MCF 10A (cell line): ENCODE results near the gene VPS26C. TPM values are rescaled to one million over a fixed set of nuclear protein-coding genes. Genes with fewer than 3 reads are reported as not detected.

Experiments used
- BruUV-seq: library from RNA; stranded (reverse); fragments of 400-500 nt; replicated peaks from 2 replicates; lab custom pipeline; 2021; lab: Mats Ljungman, UMichigan
- CTCF ChIA-PET: fragments of 300-600 bp; sonication (Branson Sonifier 250); formaldehyde crosslinking; extraction: SDS; loops from one replicate; lab custom pipeline; 2021; ENCODE audit warnings: antibody characterized with exemption, inconsistent platforms; lab: Yijun Ruan, JAX
- POLR2A ChIA-PET: fragments of 300-600, 350-650 bp; sonication (Branson Sonifier 250); formaldehyde crosslinking; extraction: SDS; loops from one replicate; lab custom pipeline; 2020; ENCODE audit warnings: antibody characterized with exemption, inconsistent platforms; lab: Yijun Ruan, JAX
- DNase-seq: peaks from one replicate; pipeline ENCODE4 v3.0.0-alpha.2; 2018; ENCODE audit not compliant: unreplicated experiment
- H3K27ac Mint-ChIP-seq: one replicate; pipeline ENCODE4 v1.8.0; 2022; ENCODE audit warnings: mild to moderate bottlenecking, low read depth, mixed read lengths; ENCODE audit not compliant: unreplicated experiment
- H3K27me3 Mint-ChIP-seq: one replicate; pipeline ENCODE4 v1.8.0; 2022; ENCODE audit warnings: mixed read lengths; ENCODE audit not compliant: insufficient read depth, unreplicated experiment
- H3K36me3 Mint-ChIP-seq: one replicate; pipeline ENCODE4 v1.8.0; 2022; ENCODE audit warnings: mild to moderate bottlenecking, moderate library complexity, mixed read lengths; ENCODE audit not compliant: insufficient read depth, unreplicated experiment
- H3K4me1 Mint-ChIP-seq: one replicate; pipeline ENCODE4 v1.8.0; 2022; ENCODE audit warnings: mixed read lengths; ENCODE audit not compliant: insufficient read depth, unreplicated experiment
- H3K4me3 Mint-ChIP-seq: one replicate; pipeline ENCODE4 v1.8.0; 2022; ENCODE audit warnings: mild to moderate bottlenecking, moderate library complexity, mixed read lengths; ENCODE audit not compliant: unreplicated experiment
- H3K9me3 Mint-ChIP-seq: one replicate; pipeline ENCODE4 v1.8.0; 2022; ENCODE audit warnings: mixed read lengths; ENCODE audit not compliant: unreplicated experiment
- CTCF ChIP-seq: fragments of 200-600 bp; IDR thresholded peaks from one replicate; pipeline ENCODE4 v1.8.0; 2022; ENCODE audit warnings: antibody characterized with exemption, mild to moderate bottlenecking; ENCODE audit not compliant: unreplicated experiment
- intact Hi-C: fragments of 100-400 bp; cut with micrococcal nuclease; formaldehyde crosslinking; loops from 2 replicates; pipeline ENCODE4 v1.14.1; 2022
- total RNA-seq: library from RNA; stranded (reverse); gene quantifications from 2 replicates; pipeline ENCODE4 v1.2.3, GENCODE V29; 2022

Gene VPS26C
- total RNA-seq, 1 experiment from 2014 or later = 38.5 TPM

- BruUV-seq = no TSS peak
- intact Hi-C loops = no loop called here
- ChIA-PET POLR2A (no interaction called here), CTCF (interaction anchor here (0.6 kb wide), 1 partner anchor 269 kb away, joined by 3 read pairs; no protein-coding TSS in a partner anchor)
- H3K36me3 Mint-ChIP-seq = peaks cover 72% of the 10 kb centered on the region
- no peaks in the 10 kb centered on the region for H3K9me3 Mint-ChIP-seq
- no peak for TF ChIP-seq CTCF
- H3K27ac Mint-ChIP-seq = no peak overlapping the region
- H3K4me1 Mint-ChIP-seq = peaks cover 5% of the 10 kb centered on the region
- H3K27me3 Mint-ChIP-seq = no peaks in the 10 kb centered on the region
- no peak for DNase-seq
- H3K4me3 Mint-ChIP-seq = no peak overlapping the region
Measured at GRCh38 chr21:37195059-37195458, 72.1 kb downstream of the VPS26C start.

DNA sequence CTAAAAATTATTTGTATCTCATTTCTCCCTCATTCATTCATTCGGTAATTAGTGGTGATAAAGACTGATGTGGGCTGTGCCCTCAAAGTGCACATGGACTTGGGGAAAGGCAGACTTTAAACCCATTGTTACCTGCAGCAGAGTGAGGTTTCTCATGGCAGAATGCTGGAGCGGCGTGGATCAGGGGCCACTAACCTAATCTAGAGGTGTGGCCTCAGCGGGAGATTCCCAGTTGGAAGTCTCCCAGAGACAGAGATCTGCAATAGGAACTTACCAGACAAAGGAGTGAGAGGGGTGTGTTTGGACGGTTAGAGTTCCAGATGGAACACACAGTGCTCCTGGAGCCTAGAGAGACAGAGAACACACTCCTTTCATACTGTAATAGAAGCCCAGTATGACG lies 73.5 kb downstream of the VPS26C start:
- ChIA-PET POLR2A (interaction anchor here (0.7 kb wide), 2 partner anchors 9 to 97 kb away, joined by 3 read pairs; no protein-coding TSS in a partner anchor), CTCF (interaction anchor here (0.6 kb wide), 1 partner anchor 27 kb away, joined by 6 read pairs; no protein-coding TSS in a partner anchor)
- H3K27ac Mint-ChIP-seq = no peak overlapping the region
- intact Hi-C loops = no loop called here
- H3K36me3 Mint-ChIP-seq = peaks cover 86% of the 10 kb centered on the region
- DNase-seq = no peak
- no peaks in the 10 kb centered on the region for H3K27me3 Mint-ChIP-seq
- BruUV-seq = no TSS peak
- peaks cover 5% of the 10 kb centered on the region for H3K4me1 Mint-ChIP-seq
- no peaks in the 10 kb centered on the region for H3K9me3 Mint-ChIP-seq
- no peak overlapping the region for H3K4me3 Mint-ChIP-seq
- TF ChIP-seq CTCF = no peak

- H3K27ac Mint-ChIP-seq = no peak overlapping the region
Measured at GRCh38 chr21:37193006-37193405, 74.1 kb downstream of the VPS26C start.

GRCh38 chr21:37192019-37192418 lies 75.1 kb downstream of the VPS26C start:
- intact Hi-C loops = no loop called here
- ChIA-PET CTCF (interaction anchor here (1.0 kb wide), 1 partner anchor 16 kb away, joined by 3 read pairs; no protein-coding TSS in a partner anchor), POLR2A (interaction anchor here (0.7 kb wide), 2 partner anchors 23 to 849 kb away, joined by 3 to 4 read pairs; no protein-coding TSS in a partner anchor)
- Mint-ChIP-seq H3K9me3 (no peaks in the 10 kb centered on the region), H3K36me3 (peaks cover 89% of the 10 kb centered on the region), H3K4me1 (no peaks in the 10 kb centered on the region), H3K4me3 (no peak overlapping the region), H3K27ac (no peak overlapping the region), H3K27me3 (no peaks in the 10 kb centered on the region)
- no peak for DNase-seq
- BruUV-seq = no TSS peak
- no peak for TF ChIP-seq CTCF

More at GRCh38 chr21:37193006-37193405, 74.1 kb downstream of the VPS26C start:
- no peaks in the 10 kb centered on the region for H3K9me3 Mint-ChIP-seq
- H3K36me3 Mint-ChIP-seq = peaks cover 89% of the 10 kb centered on the region
- no peak for TF ChIP-seq CTCF
- ChIA-PET POLR2A (interaction anchor here (0.7 kb wide), 1 partner anchor 9 kb away, joined by 3 read pairs; no protein-coding TSS in a partner anchor), CTCF (interaction anchor here (0.6 kb wide), 1 partner anchor 28 kb away, joined by 6 read pairs; no protein-coding TSS in a partner anchor)
- BruUV-seq = no TSS peak
- intact Hi-C loops = no loop called here
- no peak for DNase-seq
- peaks cover under 1% of the 10 kb centered on the region for H3K4me1 Mint-ChIP-seq
- no peak overlapping the region for H3K4me3 Mint-ChIP-seq
- H3K27me3 Mint-ChIP-seq = no peaks in the 10 kb centered on the region
